ENCODE data around the gene IQGAP2. TPM values are rescaled to one million over a fixed set of nuclear protein-coding genes. Genes with fewer than 3 reads are reported as not detected.

Gene IQGAP2
- total and polyA plus RNA-seq, 2 donors from 2014 or later = 23.2 to 35.8 TPM

GRCh38 chr5:76522103-76522935 is 119.2 kb downstream of the IQGAP2 start:
- FAIRE-seq (no peak), DNase-seq (no peak)
- H3K27ac ChIP-seq (ENCODE audit: low read depth in 2 of 2, low read length in 2 of 2) = peak overlapping the region in 1 of 2 donors; percentile 17

GRCh38 chr5:76524101-76524835 is 121.2 kb downstream of the IQGAP2 start:
- no peak for FAIRE-seq
- intact Hi-C loops (cut with DNase I) = no loop called here
- H3K4me3 ChIP-seq (ENCODE audit: low read length in 3 of 3) = no peak overlapping the region

More at GRCh38 chr5:76522103-76522935, 119.2 kb downstream of the IQGAP2 start:
- no peak overlapping the region for H3K9ac ChIP-seq (ENCODE audit: low read length in 3 of 3)
- intact Hi-C loops (cut with DNase I) = no loop called here
- peaks cover 0 to 6% (median 0%) of the 10 kb centered on the region in 3 donors for H3K4me1 ChIP-seq (ENCODE audit: control insufficient read depth in 2 of 3, insufficient read depth in 2 of 3, low read depth in 1 of 3, low read length in 3 of 3)
- no peaks in the 10 kb centered on the region for H3K9me3 ChIP-seq (ENCODE audit: control insufficient read depth in 2 of 3, insufficient read depth in 1 of 3, low read length in 3 of 3)
- no peak overlapping the region for H3K4me3 ChIP-seq (ENCODE audit: low read length in 3 of 3)
- H3K36me3 ChIP-seq (ENCODE audit: control insufficient read depth in 2 of 3, insufficient read depth in 3 of 3, low read length in 3 of 3) = no peaks in the 10 kb centered on the region
- no peaks in the 10 kb centered on the region for H3K27me3 ChIP-seq (ENCODE audit: control insufficient read depth, insufficient read depth, low read length)
- TF ChIP-seq CTCF (IDR thresholded peaks at IDR 0.05; ENCODE audit: borderline replicate concordance, extremely low read depth, insufficient read depth) = no peak

GRCh38 chr5:76524868-76525267 is 121.8 kb downstream of the IQGAP2 start:
- intact Hi-C loops (cut with DNase I) = no loop called here
- no peak overlapping the region for H3K27ac ChIP-seq (ENCODE audit: low read depth in 2 of 2, low read length in 2 of 2)
- peaks cover 0 to 6% (median 0%) of the 10 kb centered on the region in 3 donors for H3K4me1 ChIP-seq (ENCODE audit: control insufficient read depth in 2 of 3, insufficient read depth in 2 of 3, low read depth in 1 of 3, low read length in 3 of 3)
- no peak overlapping the region for H3K9ac ChIP-seq (ENCODE audit: low read length in 3 of 3)
- H3K36me3 ChIP-seq (ENCODE audit: control insufficient read depth in 2 of 3, insufficient read depth in 3 of 3, low read length in 3 of 3) = no peaks in the 10 kb centered on the region
- H3K27me3 ChIP-seq (ENCODE audit: control insufficient read depth, insufficient read depth, low read length) = no peaks in the 10 kb centered on the region
- no peak for DNase-seq
- H3K4me3 ChIP-seq (ENCODE audit: low read length in 3 of 3) = no peak overlapping the region
- no peaks in the 10 kb centered on the region for H3K9me3 ChIP-seq (ENCODE audit: control insufficient read depth in 2 of 3, insufficient read depth in 1 of 3, low read length in 3 of 3)
- TF ChIP-seq CTCF (IDR thresholded peaks at IDR 0.05; ENCODE audit: borderline replicate concordance, extremely low read depth, insufficient read depth) = no peak
- FAIRE-seq = no peak

More at GRCh38 chr5:76524101-76524835, 121.2 kb downstream of the IQGAP2 start:
- Histone ChIP-seq H3K9me3 (ENCODE audit: control insufficient read depth in 2 of 3, insufficient read depth in 1 of 3, low read length in 3 of 3) (no peaks in the 10 kb centered on the region), H3K4me1 (ENCODE audit: control insufficient read depth in 2 of 3, insufficient read depth in 2 of 3, low read depth in 1 of 3, low read length in 3 of 3) (peaks cover 0 to 6% (median 0%) of the 10 kb centered on the region in 3 donors), H3K36me3 (ENCODE audit: control insufficient read depth in 2 of 3, insufficient read depth in 3 of 3, low read length in 3 of 3) (no peaks in the 10 kb centered on the region), H3K27ac (ENCODE audit: low read depth in 2 of 2, low read length in 2 of 2) (no peak overlapping the region), H3K9ac (ENCODE audit: low read length in 3 of 3) (no peak overlapping the region), H3K27me3 (ENCODE audit: control insufficient read depth, insufficient read depth, low read length) (no peaks in the 10 kb centered on the region)
- no peak for DNase-seq
- no peak for TF ChIP-seq CTCF (IDR thresholded peaks at IDR 0.05; ENCODE audit: borderline replicate concordance, extremely low read depth, insufficient read depth)

All from kidney (tissue), 14 donors.